Hematopoietic multipotent progenitor cell treated with erythropoietin and hydrocortisone succinate and interleukin-3 and kit ligand, for 4 days (in vitro differentiated cells): ENCODE measurements around the gene KANK2.

Experiments
- DNase-seq: peaks from one replicate; pipeline ENCODE4 v3.0.0-alpha.2; 2015

KANK2 gene

GRCh38 chr19:11197291-11198174, at the start of gene KANK2:
Gene KANK2, minus strand, starts transcription at chr19:11197545. Its CDS starts 3,034 bp downstream, at chr19:11194511.
- DNase-seq, result peak; percentile 92

GRCh38 chr19:11246941-11247340, 49.6 kb upstream of the KANK2 start:
- no peak for DNase-seq

GRCh38 chr19:11244846-11245589, 47.7 kb upstream of the KANK2 start:
- DNase-seq, result no peak

- DNase-seq, result no peak
Measured at GRCh38 chr19:11243798-11244169, 46.4 kb upstream of the KANK2 start.

- peak; percentile 91 for DNase-seq
Measured at GRCh38 chr19:11242864-11243797, 45.8 kb upstream of the KANK2 start.

- DNase-seq, result no peak
Measured at GRCh38 chr19:11242025-11242424, 44.7 kb upstream of the KANK2 start.

GRCh38 chr19:11240008-11240444, 42.7 kb upstream of the KANK2 start:
- DNase-seq, result no peak

GRCh38 chr19:11239377-11240000, 42.1 kb upstream of the KANK2 start, which contains the start of gene ANGPTL8:
Gene ANGPTL8, plus strand, starts transcription at chr19:11239619. Its CDS starts 19 bp downstream, at chr19:11239638.
- DNase-seq, result no peak

- DNase-seq, result no peak
Measured at GRCh38 chr19:11238781-11239376, 41.5 kb upstream of the KANK2 start.

- no peak for DNase-seq
Measured at GRCh38 chr19:11238041-11238440, 40.7 kb upstream of the KANK2 start.

GRCh38 chr19:11237321-11237720, 40.0 kb upstream of the KANK2 start:
- DNase-seq, result no peak

GRCh38 chr19:11236324-11237301, 39.3 kb upstream of the KANK2 start:
- no peak for DNase-seq

GRCh38 chr19:11234486-11235075, 37.2 kb upstream of the KANK2 start:
- peak; percentile 28 for DNase-seq

GRCh38 chr19:11233073-11233472, 35.7 kb upstream of the KANK2 start:
- no peak for DNase-seq

GRCh38 chr19:11232555-11232954, 35.2 kb upstream of the KANK2 start:
- DNase-seq, result no peak

GRCh38 chr19:11230621-11231386, 33.5 kb upstream of the KANK2 start:
- DNase-seq, result no peak

GRCh38 chr19:11227195-11227886, 30.0 kb upstream of the KANK2 start:
- peak; percentile 61 for DNase-seq

GRCh38 chr19:11226716-11227166, 29.4 kb upstream of the KANK2 start:
- no peak for DNase-seq

- no peak for DNase-seq
Measured at GRCh38 chr19:11225815-11226214, 28.5 kb upstream of the KANK2 start.
